ENCODE results near the gene MICAL2. TPM values are rescaled to one million over a fixed set of nuclear protein-coding genes. Genes with fewer than 3 reads are reported as not detected.

The MICAL2 gene
- total and polyA plus RNA-seq, 2 donors (not counting 3 experiments of a cell fraction or from before 2014, with no cell fraction given), result 67.6 to 200 TPM

- Histone ChIP-seq H3K27me3 (ENCODE audit: control insufficient read depth in 2 of 2, insufficient read depth in 2 of 2, low read length in 2 of 2) (no peaks in the 10 kb centered on the region), H3K9ac (replicated peaks; ENCODE audit: extremely low read depth, insufficient read depth, low read length) (peak overlapping the region; percentile 94), H3K79me2 (ENCODE audit: control insufficient read depth, insufficient read depth, low read length) (no peaks in the 10 kb centered on the region), H2AFZ (ENCODE audit: low read depth, low read length) (no peak overlapping the region), H3K4me3 (replicated peaks in 1 of 3; ENCODE audit: insufficient read depth in 1 of 3, low read depth in 1 of 3, low read length in 3 of 3) (peak overlapping the region in 1 of 3 experiments; percentile 54), H3K9me1 (replicated peaks; ENCODE audit: control insufficient read depth, extremely low read depth, insufficient read depth, low read length) (no peaks in the 10 kb centered on the region), H3K4me2 (ENCODE audit: insufficient read depth, low read length) (peak overlapping the region; percentile 83), H3K27ac (ENCODE audit: insufficient read depth, low read depth, low read length) (peak overlapping the region; percentile 99), H3K9me3 (replicated peaks; ENCODE audit: control insufficient read depth, insufficient read depth, low read length) (no peaks in the 10 kb centered on the region), H3K36me3 (ENCODE audit: control insufficient read depth in 2 of 2, extremely low read depth in 1 of 2, insufficient read depth in 2 of 2, low read length in 2 of 2) (no peaks in the 10 kb centered on the region), H3K4me1 (ENCODE audit: control insufficient read depth, extremely low read depth, insufficient read depth, low read length) (peaks cover 69% of the 10 kb centered on the region), H4K20me1 (replicated peaks; ENCODE audit: control insufficient read depth, extremely low read depth, insufficient read depth, low read length) (no peaks in the 10 kb centered on the region)
- intact Hi-C loops (cut with micrococcal nuclease) (loop anchor here (1.0 kb wide), 9 partner anchors 24 to 195 kb away; partner anchors contain the start of gene MICAL2), dilution Hi-C loops (cut with MboI; ENCODE audit: extremely low pct_ligation_motif_present, low sequenced_read_pairs) (no loop called here)
- TF ChIP-seq GATA2 (IDR thresholded peaks at IDR 0.05; ENCODE audit: insufficient read depth, insufficient read length, low read depth, low read length) (peak; percentile 72), POLR2AphosphoS5 (IDR thresholded peaks at IDR 0.05; ENCODE audit: insufficient read depth, low read depth, low read length) (peak; percentile 78), EZH2 (IDR thresholded peaks at IDR 0.05; ENCODE audit: borderline replicate concordance, low read depth, low read length, severe bottlenecking) (no peak), JUN (IDR thresholded peaks at IDR 0.05; ENCODE audit: borderline replicate concordance, insufficient read depth, insufficient read length, low read depth) (peak; percentile 16), FOS (IDR thresholded peaks at IDR 0.05; ENCODE audit: borderline replicate concordance, insufficient read depth, low read length) (peak; percentile 51), POLR2A (IDR thresholded peaks at IDR 0.05; ENCODE audit: low read depth, low read length) (peak; percentile 63)
- TF ChIP-seq, protein P1, sequence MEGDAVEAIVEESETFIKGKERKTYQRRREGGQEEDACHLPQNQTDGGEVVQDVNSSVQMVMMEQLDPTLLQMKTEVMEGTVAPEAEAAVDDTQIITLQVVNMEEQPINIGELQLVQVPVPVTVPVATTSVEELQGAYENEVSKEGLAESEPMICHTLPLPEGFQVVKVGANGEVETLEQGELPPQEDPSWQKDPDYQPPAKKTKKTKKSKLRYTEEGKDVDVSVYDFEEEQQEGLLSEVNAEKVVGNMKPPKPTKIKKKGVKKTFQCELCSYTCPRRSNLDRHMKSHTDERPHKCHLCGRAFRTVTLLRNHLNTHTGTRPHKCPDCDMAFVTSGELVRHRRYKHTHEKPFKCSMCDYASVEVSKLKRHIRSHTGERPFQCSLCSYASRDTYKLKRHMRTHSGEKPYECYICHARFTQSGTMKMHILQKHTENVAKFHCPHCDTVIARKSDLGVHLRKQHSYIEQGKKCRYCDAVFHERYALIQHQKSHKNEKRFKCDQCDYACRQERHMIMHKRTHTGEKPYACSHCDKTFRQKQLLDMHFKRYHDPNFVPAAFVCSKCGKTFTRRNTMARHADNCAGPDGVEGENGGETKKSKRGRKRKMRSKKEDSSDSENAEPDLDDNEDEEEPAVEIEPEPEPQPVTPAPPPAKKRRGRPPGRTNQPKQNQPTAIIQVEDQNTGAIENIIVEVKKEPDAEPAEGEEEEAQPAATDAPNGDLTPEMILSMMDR (IDR thresholded peaks at IDR 0.05; ENCODE audit: extremely low read depth in 1 of 2, insufficient read depth in 1 of 2, low read depth in 1 of 2, low read length in 2 of 2), result no peak
- CTCF ChIA-PET, result interaction anchor here (0.6 to 6.9 kb wide), 28 partner anchors 8 to 202 kb away, joined by 3 to 77 read pairs (median 6); partner anchors contain the start of gene MICAL2
- FAIRE-seq (peak; percentile 94), DNase-seq (ENCODE audit: low read depth, low spot score) (peak; percentile 87)
- POLR2A ChIA-PET, result interaction anchor here (0.7 to 2.3 kb wide), 8 partner anchors 35 to 201 kb away, joined by 3 to 12 read pairs (median 4); no protein-coding TSS in a partner anchor
- no TSS peak for BruUV-seq (replicated peaks)
These were observed 23.9 kb upstream of the MICAL2 start for GRCh38 chr11:12086271-12087074.

Measured in endothelial cell of umbilical vein (primary cell).